Motor neuron (in vitro differentiated cells): ENCODE results near the gene EIF1AD. TPM values are rescaled to one million over a fixed set of nuclear protein-coding genes. Genes with fewer than 3 reads are reported as not detected.
"Not testable (repeated sequence)": the region's sequence is repeated elsewhere in the genome, so short reads cannot be mapped to it uniquely, and the experiment has no call there.

Experiments
- ATAC-seq, 8 experiments: fragments of 200-7000 bp; cut with Tn5 transposase; replicated peaks in 6 of 8; 2 replicates each; pipeline ENCODE4 v1.8.0; 2021; ENCODE audit warnings: mild to moderate bottlenecking in 8 of 8, moderate library complexity in 8 of 8
- H3K27ac ChIP-seq, 2 donors: fragments of 250-450 bp; sonication (Bioruptor Pico); 2 replicates each; pipeline ENCODE4 v1.9.0; 2021; ENCODE audit warnings: antibody characterized with exemption in 2 of 2, mild to moderate bottlenecking in 2 of 2, moderate library complexity in 1 of 2
- H3K4me1 ChIP-seq, 2 donors: fragments of 250-450 bp; sonication (Bioruptor Pico); replicated peaks in 1 of 2; 2 replicates each; pipeline ENCODE4 v1.6.1; 2021; ENCODE audit warnings: antibody characterized with exemption in 2 of 2, mild to moderate bottlenecking in 2 of 2, moderate library complexity in 1 of 2
- H3K4me3 ChIP-seq, 5 donors: fragments of 250-450 bp; sonication (Bioruptor Pico); 2 replicates each; pipeline ENCODE4 v1.9.0; 2021; ENCODE audit warnings: antibody characterized with exemption in 5 of 5, mild to moderate bottlenecking in 5 of 5, moderate library complexity in 4 of 5
- WGBS, 10 experiments: fragments of 450-650 bp; shearing (Covaris generic); methylation state at CpG; one replicate each; pipeline ENCODE4 v1.0.0; 2022; 5-methylcytosine and 5-hydroxymethylcytosine counted together
- in situ Hi-C, 9 experiments: fragments of 400-800 bp; cut with MboI; loops; one replicate each; pipeline ENCODE4 v1.15.0; 2021; ENCODE audit warnings: low sequenced_read_pairs in 9 of 9, low pct_unique_long_range_greater_than_20kb in 2 of 9; ENCODE audit not compliant: unreplicated experiment in 9 of 9
- total RNA-seq, 8 experiments: library from RNA; unstranded; fragments of 300-600 nt; gene quantifications; 2 replicates each; pipeline versions ENCODE4 v1.2.3 to v1.2.4, GENCODE V29; 2022

The EIF1AD gene
- total RNA-seq, 8 experiments from 2014 or later, result 28.6 to 36.9 (median 32.0) TPM

DNA sequence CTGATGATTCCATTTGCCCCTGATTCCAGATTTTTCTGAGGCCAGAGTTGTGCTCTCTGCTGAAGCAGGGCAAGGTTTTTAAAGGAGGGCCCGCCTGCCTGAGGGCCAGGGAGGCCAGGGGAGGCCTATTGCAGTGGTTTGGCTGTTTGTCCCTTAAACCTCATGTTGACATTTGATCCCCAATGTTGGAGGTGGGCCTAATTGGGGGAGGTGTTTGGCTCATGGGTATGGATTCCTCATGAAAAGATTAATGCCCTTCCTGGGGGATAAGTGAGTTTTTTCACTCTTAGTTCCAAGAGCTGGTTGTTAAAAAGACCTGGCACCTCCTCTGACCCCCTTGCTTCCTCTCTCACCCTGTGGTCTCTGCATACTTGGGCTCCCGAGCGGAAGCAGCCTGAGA, 37.8 kb upstream of the EIF1AD start:
- H3K4me3 ChIP-seq, result no peak overlapping the region
- no peak overlapping the region for H3K27ac ChIP-seq
- no peaks in the 10 kb centered on the region for H3K4me1 ChIP-seq
- WGBS, 10 experiments, result 25 to 100% (median 92%) methylated on average over 2 to 3 of the region's 3 CpGs; no CpG with 5 or more reads in 4 of the 10 experiments
- in situ Hi-C loops, result no loop called here
- no peak for ATAC-seq

DNA sequence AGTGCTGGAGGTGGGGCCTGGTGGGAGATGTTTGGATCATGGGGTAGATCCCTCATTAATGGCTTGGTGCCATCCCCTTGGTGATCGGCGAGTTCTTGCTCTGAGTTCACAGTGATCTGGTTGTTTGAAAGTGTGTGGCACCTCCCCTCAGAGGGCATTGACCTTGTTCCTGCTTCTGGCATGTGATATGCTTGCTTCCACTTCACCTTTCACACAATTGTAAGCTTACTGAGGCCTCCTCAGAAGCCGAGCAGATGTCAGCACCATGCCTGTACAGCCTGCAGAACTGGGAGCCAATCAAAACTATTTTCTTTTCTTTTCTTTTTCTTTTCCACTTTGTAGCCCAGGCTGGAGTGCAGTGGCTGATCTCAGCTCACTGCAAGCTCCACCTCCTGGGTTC, 35.4 kb upstream of the EIF1AD start:
- in situ Hi-C loops, result no loop called here
- Histone ChIP-seq H3K4me3 (no peak overlapping the region), H3K4me1 (no peaks in the 10 kb centered on the region), H3K27ac (no peak overlapping the region)
- ATAC-seq, result no peak
- WGBS, 10 experiments, result 63 to 100% (median 71%) methylated on average over 1 to 3 of the region's 3 CpGs; no CpG with 5 or more reads in 7 of the 10 experiments

DNA sequence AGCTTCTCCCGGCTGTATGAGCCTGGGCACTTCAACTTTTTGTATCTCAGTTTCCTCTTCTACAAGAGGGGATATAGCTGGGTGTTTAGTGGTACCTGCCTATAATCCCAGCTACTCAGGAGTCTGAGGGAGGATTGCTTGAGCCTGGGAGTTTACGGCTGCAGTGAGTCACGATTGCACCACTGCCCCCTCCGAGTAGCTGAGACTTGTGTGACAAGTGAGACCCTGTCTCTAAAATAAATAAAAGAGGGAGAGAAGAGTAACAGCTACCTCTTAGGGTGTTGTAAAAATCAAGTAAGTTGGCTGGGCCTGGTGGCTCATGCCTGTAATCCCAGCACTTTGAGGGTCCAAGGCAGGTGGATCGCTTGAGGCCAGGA, 34.4 kb upstream of the EIF1AD start:
- H3K4me1 ChIP-seq, result no peaks in the 10 kb centered on the region
- ATAC-seq, result no peak
- 0 to 86% (median 76%) methylated on average over 1 to 5 of the region's 5 CpGs; no CpG with 5 or more reads in 4 of the 10 experiments for WGBS, 10 experiments

DNA sequence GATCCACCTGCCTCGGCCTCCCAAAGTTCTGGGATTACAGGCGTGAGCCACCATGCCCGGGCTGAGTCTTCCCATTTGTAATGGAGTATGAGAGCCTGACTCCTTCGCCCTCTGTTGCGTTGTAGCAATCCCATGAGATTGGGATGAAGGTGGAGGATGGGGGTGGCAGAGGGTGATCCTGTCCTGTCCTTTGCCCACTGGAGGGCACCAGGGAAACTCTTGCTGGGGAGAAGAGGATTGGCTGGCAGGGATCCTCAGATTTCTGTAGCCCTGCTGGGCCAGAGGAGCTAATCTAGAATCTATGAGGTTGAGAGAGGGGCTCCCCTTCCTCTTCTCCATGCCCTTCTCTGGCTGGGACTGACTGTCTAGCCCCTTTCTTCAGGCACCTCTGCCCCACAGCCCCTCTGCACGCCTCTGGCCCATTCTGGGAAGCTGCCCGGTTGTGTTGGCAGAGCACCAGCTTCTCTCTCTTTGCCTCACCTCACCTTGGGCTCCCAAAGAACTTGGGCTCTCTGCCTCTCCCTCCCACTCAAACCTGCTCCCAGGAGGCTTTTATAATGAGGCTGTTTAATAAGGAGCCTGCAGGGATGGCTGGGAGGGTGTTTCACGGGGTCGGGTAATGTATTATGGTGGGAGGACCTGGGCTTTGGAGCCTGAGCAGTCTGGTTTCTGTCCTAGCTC, 33.8 kb upstream of the EIF1AD start:
- 58 to 71% (median 63%) methylated on average over 3 of the region's 9 CpGs; no CpG with 5 or more reads in 6 of the 10 experiments for WGBS, 10 experiments
- in situ Hi-C loops, result no loop called here
- H3K4me3 ChIP-seq, result no peak overlapping the region
- H3K27ac ChIP-seq, result no peak overlapping the region
- no peaks in the 10 kb centered on the region for H3K4me1 ChIP-seq
- ATAC-seq, result no peak

More for the DNA sequence above, 34.4 kb upstream of the EIF1AD start:
- no peak overlapping the region for H3K4me3 ChIP-seq
- H3K27ac ChIP-seq, result no peak overlapping the region
- in situ Hi-C loops, result no loop called here

DNA sequence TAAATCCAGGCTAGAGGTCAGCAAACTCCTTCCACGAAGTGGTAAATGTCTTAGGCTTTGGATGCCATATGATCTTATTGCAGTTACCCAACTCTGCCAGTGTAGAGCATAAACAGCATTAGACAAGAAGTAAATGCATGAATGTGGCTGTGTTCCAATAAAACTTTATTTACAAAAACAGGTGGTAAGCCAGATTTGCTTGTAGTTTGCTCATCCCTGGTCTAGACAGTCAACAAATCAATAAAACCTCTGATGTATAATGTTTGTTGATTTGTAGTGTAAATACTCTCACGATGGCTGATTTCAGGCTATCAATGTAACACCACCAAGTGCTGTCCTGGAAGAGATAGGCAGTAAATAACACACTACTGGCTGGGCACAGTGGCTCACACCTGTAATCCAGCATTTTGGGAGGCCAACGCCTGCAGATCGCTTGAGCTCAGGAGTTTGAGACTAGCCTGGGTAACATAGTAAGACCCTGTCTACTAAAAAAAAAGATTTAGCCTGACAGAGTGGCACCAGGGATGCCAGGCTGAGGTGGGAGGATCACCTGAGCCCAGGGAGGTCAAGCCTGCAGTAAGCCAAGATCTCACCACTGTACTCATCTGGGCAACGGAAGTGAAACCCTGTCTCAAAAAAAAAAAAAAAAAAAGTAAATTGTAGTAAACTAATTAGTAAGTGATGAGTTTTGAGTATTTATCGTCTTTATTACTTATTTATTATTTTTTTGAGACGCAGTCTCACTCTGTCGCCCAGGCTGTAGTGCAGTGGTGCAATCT, 31.2 kb upstream of the EIF1AD start:
- Histone ChIP-seq H3K4me1 (no peaks in the 10 kb centered on the region), H3K27ac (no peak overlapping the region), H3K4me3 (no peak overlapping the region)
- in situ Hi-C loops, result no loop called here
- 20 to 86% (median 73%) methylated on average over 1 to 8 of the region's 8 CpGs; no CpG with 5 or more reads in 1 of the 10 experiments for whole genome bisulfite sequencing, 10 experiments
- ATAC-seq, result no peak

DNA sequence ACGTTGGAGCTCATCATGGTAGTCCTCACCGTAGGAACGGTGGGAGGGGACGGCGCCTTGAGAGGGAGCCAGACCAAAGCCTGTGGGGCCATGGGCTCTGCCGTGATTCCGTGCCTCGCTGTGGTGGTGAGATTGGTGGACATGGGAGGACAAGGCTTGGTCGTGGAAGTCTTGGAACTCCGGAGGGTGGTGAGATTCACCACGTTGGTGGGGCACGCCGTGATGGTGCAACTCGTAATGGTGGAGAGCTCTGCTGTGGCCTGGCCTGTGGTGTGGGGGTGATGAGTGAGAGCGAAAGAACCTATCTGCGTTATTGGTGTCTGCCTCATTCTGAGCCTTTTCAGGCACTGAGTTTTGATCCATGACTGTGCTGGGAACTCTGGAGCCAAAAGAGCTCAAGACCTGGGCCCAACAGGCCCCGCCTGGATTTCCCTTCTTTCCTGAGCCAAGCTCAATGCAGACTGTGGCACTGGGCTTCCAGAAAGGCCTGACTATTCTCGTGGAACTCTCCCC, 24.1 kb upstream of the EIF1AD start, which contains the start of gene CATSPER1:
TSS of gene CATSPER1 (minus strand) at position 463 of the 513 bp plus-strand sequence. CDS start at position 363, 100 bp downstream.
- 50 to 93% (median 80%) methylated on average over 1 to 14 of the region's 18 CpGs; no CpG with 5 or more reads in 3 of the 10 experiments for WGBS, 10 experiments
- Histone ChIP-seq H3K27ac (no peak within 1 kb of the TSS), H3K4me3 (no peak within 1 kb of the TSS), H3K4me1 (no peaks in the 10 kb centered on the region)
- ATAC-seq, result no peak
- in situ Hi-C loops, result no loop called here

DNA sequence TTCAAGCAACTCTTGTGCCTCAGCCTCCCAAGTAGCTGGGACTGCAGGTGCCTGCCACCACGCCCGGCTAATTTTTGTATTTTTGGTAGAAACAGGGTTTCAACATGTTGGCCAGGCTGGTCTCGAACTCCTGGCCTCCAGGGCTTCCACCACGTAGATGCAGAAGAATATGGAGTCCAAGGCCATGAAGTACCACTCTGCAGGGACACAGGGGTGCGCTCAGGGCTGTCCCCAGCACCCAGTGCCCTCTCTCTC, 21.2 kb upstream of the EIF1AD start:
- H3K4me3 ChIP-seq, in situ Hi-C loops, ATAC-seq, H3K4me1 ChIP-seq, H3K27ac ChIP-seq: not testable (repeated sequence)
- 10 to 100% (median 36%) methylated on average over 1 to 4 of the region's 5 CpGs; no CpG with 5 or more reads in 4 of the 10 experiments for WGBS, 10 experiments

DNA sequence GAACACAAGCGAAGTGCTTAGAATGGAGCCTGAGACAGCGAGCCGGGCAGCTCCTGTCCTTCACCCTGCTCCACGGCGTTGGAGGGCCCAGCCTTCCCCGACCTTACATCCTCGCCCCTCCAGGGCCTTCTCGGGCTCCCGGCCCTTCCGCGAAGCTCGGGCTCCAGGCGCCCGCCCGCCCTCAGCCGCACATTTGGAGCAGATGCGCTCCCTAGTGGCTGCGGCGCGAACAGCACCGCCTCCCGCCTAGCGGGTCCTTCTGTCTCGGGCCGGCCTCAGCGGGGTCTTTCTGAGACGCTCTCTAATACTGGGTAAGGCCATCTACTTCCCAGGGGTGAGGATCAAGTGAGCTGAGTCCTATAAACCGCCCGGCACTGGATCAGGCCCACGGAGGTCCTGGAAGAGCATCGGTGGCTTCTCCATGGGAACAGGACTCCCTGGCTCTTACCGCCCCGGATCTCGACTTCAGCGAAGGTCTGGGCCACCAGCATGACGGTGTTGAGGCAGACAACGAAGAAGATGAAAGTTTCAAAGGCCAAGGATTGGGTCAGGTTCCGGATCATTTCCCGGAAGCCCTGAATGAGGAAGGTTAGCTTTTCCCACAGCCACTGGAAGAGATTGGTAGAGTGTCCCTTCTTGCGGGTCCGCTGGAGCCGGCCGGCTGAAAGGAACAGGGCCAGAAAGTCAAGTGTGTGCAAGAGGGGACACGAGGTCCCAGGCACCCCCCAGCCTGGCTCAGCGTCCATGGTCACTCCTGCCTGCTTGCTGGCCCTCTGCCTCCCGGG, 20.6 kb upstream of the EIF1AD start:
- peak; percentile 66 to 97 (median 76) for ATAC-seq
- H3K4me3 ChIP-seq, result no peak overlapping the region
- WGBS, 10 experiments, result 0 to 68% (median 23%) methylated on average over 1 to 26 of the region's 46 CpGs; no CpG with 5 or more reads in 4 of the 10 experiments
- no peak overlapping the region for H3K27ac ChIP-seq
- H3K4me1 ChIP-seq, result no peaks in the 10 kb centered on the region
- in situ Hi-C loops, result no loop called here

DNA sequence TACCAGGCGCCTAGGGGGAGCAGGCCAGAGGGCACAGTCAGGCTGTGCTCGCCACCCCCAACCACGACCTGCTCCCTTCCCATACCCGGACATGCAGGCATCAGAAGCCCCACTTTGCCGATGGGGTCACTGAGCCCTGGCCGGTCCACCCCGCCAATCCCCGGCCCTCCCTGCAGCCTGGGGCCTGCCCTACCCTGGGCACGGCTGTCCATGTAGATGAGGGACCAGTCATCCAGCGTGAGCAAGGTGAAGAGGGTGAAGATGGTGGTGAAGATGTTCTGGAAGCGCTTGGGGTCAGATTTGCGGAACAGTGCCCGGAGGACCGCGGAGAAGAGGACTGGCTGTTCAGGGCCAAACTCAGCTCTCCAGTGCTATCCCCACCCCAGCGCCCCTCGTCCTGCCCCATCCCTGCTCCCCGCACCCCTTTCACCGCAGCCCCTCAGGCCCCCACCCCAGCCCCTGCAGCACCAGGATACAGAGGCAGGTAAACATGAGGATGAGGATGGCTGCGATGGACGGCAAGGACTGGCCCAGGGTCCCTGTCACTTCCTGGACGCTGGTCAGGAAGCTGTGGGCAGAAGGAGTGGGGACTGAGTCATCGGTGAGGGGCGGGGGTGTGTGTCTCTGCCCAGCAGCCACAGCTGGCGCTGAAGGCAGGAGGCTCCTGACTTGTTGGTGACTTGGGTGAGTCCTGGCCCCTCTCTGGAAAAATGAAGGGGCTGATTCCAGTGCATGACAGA, 18.8 kb upstream of the EIF1AD start:
- Histone ChIP-seq H3K4me1 (no peaks in the 10 kb centered on the region), H3K4me3 (no peak overlapping the region), H3K27ac (no peak overlapping the region)
- in situ Hi-C loops, result no loop called here
- WGBS, 10 experiments, result 63% methylated on average over 1 of the region's 25 CpGs; no CpG with 5 or more reads in 9 of the 10 experiments
- peak in 6 of 8 experiments; percentile 6 to 86 (median 18) for ATAC-seq

DNA sequence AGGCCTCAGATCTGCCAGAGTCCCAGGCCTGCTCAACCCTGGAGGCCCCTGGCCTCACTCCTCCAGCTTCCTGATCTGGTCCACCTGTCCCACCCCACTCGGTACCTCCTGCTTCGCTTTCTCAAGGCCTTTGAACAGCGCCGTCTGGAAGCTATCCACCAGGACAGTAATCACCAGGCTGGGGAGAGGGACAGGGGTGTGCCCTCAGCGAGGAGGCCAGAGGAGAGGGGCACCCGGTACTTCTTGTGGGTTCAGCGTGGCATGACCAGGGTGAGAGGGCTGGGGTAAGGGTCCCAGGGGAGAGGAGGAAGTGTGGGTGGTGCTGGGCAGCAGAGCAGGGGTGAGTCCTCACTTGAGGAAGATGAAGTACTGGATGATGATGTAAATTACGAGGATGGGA, 18.3 kb upstream of the EIF1AD start:
- no peaks in the 10 kb centered on the region for H3K4me1 ChIP-seq
- WGBS, 10 experiments, result 80 to 100% (median 93%) methylated on average over 1 to 3 of the region's 8 CpGs; no CpG with 5 or more reads in 7 of the 10 experiments
- no peak overlapping the region for H3K27ac ChIP-seq
- ATAC-seq, result no peak
- in situ Hi-C loops, result no loop called here
- H3K4me3 ChIP-seq, result no peak overlapping the region

DNA sequence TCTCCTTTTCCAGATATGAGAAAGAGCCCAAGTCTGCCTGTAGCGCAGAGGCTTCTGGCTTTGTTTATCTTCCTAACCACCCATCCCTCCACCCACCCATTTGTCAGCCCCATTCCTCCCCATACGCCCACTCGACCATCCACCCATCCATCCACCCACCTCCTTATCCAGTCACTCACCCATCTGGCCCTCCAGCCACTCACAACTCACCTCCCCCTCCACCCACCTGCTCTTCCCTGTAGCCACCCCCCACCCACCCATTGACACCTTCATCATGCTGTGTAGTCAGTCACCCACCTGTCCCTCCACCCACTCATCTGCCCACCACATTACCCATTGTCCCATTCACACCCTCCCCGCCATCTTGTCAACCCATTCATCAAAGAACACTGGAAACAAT, 15.4 kb upstream of the EIF1AD start:
- WGBS, 10 experiments, result 40 to 60% methylated on average over 1 of the region's 4 CpGs; no CpG with 5 or more reads in 8 of the 10 experiments
- no peak for ATAC-seq
- no peak overlapping the region for H3K4me3 ChIP-seq
- in situ Hi-C loops, result no loop called here
- H3K27ac ChIP-seq, result no peak overlapping the region
- H3K4me1 ChIP-seq, result no peaks in the 10 kb centered on the region

DNA sequence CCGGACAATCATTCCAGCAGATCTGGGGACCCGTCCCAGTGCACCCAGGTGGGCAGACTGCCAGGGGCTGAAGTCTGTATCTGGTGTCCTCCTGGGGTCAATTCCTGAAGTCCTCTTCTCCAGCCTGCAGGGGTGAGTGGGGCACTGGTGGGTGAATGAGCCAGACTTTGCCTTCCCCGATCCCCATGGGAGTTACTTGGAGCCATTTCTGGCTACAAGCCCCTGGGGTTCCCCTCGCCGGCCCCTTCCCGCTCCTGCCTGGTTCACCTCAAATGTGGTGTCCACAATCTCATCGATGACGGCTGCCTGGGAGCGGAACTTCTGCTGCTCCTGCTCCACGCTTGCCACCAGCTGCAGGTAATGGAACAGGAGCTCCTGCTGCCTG, 14.8 kb upstream of the EIF1AD start:
- Histone ChIP-seq H3K27ac (no peak overlapping the region), H3K4me1 (no peaks in the 10 kb centered on the region), H3K4me3 (no peak overlapping the region)
- WGBS, 10 experiments, result 75 to 94% (median 90%) methylated on average over 4 to 6 of the region's 10 CpGs; no CpG with 5 or more reads in 7 of the 10 experiments
- in situ Hi-C loops, result no loop called here
- no peak for ATAC-seq
